Endometrial microvascular endothelial cells (primary cell): ENCODE data around the gene AHRR. TPM values are rescaled to one million over a fixed set of nuclear protein-coding genes. Genes with fewer than 3 reads are reported as not detected.
"Not testable (repeated sequence)": the region's sequence is repeated elsewhere in the genome, so short reads cannot be mapped to it uniquely, and the experiment has no call there.

Source experiments
- in situ Hi-C: cut with HindIII; loops from 2 replicates; pipeline ENCODE4 v1.10.0; 2017; ENCODE audit warnings: low sequenced_read_pairs, low pct_unique_long_range_greater_than_20kb; ENCODE audit errors: inconsistent ontology term
- total RNA-seq: library from RNA; depleted of rRNA; stranded (reverse); fragments of >200 nt; gene quantifications from one replicate; pipeline ENCODE4 v1.2.3, GENCODE V29; 2015; ENCODE audit errors: inconsistent ontology term

Gene AHRR
- total RNA-seq, 1 donor from 2014 or later, result 9.8 TPM

DNA sequence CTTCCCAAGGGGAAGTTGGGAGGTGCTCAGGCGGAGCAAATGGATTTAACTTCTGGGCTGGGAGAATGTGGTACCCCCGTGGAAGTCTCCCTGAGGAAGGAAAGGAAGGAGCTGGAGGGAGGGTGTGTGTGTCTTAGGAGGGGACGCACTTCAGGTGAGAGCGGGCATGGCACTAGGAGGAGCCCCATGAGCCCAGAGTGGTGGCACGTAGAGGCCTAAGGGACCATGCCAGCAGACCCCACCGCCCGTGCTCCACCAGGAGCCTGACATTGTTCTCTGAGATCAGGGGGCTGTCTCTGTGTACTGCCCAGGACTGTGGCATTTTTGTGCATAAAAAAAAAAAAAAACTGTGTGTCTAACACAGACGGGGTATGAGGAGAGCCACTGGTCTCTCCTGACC lies 18.5 kb upstream of the AHRR start:
- in situ Hi-C loops, result no loop called here

GRCh38 chr5:303741-304140 lies 17.8 kb upstream of the AHRR start:
- in situ Hi-C loops, result not testable (repeated sequence)

DNA sequence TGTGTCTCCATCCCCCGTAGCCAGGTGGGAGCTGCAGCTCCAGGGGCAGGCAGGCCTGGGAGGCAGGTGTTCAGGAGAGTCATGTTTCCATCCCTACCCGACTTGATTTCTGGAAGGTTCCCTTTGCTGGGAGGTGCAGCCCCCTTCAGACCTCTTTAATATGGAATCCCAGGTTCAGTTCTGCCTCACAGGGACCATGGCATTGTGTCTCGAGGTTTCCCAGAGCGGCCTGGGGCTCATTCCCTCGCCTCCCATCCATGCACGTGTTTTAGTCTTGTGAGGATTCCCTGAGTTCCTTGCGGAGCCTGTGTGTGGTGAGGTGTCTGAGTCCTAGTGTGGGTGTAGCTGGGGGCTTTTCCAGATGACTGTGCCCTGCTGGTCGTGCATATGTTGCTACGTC lies 16.5 kb upstream of the AHRR start:
- in situ Hi-C loops, result no loop called here

GRCh38 chr5:305459-305858 lies 16.1 kb upstream of the AHRR start:
- in situ Hi-C loops, result no loop called here

DNA sequence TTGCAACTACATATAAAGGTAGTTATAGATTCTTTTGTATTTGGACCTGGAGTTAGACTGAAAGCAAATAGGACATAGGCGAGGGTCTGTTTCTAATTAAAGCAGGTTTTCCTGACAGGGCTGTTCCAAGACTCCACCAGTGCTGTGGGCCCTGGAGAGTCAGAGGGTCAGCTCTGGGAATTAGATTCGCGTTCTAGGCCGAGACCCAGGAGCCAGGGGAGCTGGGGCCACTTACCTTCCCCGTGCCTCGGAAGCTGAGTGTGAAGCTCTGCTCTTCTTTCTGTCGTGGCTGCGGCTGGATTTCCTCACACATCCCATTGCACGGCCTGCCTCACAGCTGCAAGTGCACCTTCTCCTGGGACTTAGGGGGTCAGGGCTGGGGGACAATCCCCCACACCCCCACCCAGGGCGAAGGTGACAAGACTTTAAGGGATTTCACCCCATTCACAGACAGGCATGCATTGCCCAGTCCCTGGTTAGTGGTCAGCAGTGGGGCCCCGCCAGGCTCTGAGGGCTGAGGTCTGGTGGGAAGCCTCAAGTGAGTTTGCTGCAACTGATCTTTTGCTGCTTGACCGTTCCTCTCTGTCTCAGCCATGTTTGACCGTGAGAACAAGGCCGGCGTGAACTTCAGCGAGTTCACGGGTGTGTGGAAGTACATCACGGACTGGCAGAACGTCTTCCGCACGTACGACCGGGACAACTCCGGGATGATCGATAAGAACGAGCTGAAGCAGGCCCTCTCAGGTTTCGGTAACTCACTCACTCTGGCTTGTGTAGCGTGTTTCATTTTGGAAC lies 15.3 kb upstream of the AHRR start:
- in situ Hi-C loops, result no loop called here

- in situ Hi-C loops, result no loop called here
These were observed 14.2 kb upstream of the AHRR start for GRCh38 chr5:307306-307705.

- in situ Hi-C loops, result no loop called here
These were observed 13.5 kb upstream of the AHRR start for GRCh38 chr5:307794-308579.

DNA sequence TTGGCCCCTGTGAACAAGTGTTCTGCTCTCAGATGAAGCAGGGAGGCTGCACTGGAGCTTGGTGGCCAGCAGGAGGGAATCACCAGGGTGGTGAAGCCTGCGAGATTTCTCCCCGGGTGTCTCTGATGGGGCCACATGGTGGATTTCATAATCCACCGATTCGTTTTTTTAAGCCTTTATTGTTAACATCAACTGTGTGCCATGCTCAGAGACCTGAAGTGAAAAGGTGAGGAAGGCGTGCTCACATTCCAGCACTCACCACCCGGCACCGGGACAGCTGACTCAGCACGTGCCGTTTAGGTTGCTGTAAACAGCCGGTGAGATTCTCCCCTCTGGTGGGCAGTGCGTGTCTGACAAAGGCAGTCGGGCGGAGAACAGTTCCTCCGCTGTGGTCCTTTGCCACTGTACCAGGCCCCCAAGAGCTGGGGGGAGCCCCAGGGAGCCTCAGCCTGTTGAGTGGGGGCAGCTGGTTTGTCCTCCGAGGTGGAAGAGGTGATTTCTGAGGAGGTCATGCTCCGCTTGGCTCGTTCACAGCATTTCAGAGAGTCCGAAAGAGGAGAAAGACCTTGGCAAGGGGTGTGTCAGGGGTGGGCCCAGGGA lies 12.7 kb upstream of the AHRR start:
- in situ Hi-C loops, result no loop called here

GRCh38 chr5:309831-310230 lies 11.7 kb upstream of the AHRR start:
- in situ Hi-C loops, result not testable (repeated sequence)

GRCh38 chr5:310516-310915 lies 11.0 kb upstream of the AHRR start:
- in situ Hi-C loops, result no loop called here

DNA sequence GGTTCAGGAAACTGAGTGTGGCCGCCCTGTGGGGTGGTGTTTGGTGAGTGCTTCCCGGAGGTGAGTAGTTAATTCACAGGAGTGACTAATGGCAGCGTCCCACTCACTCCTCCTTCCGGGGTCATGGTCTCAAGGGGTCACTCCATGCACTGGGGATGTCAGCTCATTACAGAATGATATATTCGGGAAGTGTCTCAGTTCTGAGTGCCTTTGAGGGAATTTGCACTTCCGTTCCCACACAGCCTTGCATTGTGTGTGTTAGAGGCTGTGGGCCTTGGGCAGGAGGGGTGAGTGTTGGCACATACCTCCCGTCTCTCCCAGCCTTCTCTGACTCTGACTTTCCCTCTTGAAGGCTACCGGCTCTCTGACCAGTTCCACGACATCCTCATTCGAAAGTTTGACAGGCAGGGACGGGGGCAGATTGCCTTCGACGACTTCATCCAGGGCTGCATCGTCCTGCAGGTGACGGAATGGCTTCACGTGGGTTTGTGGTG lies 10.5 kb upstream of the AHRR start:
- in situ Hi-C loops, result no loop called here

DNA sequence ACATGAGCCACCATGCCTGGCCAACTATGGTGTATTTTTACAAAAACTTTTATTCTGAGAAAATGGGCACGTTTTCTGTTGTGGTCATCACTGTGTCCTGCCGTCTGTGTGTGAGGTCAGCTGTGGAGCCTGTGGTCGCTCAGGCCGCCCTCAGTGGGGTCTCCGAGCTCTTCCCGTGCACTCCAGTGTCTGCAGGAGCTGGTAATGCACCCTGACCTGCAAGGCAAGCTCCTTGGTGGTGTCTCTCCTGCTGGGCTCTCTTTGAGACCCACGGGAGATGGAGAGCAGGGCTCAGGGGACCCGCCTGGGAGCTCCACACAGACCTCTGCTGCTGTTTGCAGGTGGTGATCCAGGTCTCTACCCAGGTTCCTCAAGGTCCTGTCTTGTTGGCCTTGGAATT lies 9.6 kb upstream of the AHRR start:
- in situ Hi-C loops, result no loop called here

DNA sequence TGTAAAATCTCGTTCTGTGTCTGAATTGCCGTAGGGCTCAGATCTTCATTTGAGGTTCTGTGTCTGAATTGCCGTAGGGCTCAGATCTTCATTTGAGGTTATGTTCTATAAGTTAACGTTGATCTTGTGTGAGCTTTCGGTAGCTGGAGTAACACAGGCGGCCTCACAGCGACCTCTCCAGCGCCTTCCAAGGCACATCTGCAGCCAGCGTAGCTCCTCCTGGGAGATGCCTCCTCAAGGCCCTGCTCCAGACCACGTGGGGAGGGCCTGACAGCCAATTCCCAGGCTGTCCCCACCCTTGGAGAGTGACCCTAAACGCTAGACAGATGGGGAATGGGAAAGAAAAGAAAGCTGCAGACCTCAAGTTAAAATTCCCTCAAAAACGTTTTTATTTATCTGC lies 8.7 kb upstream of the AHRR start:
- in situ Hi-C loops, result no loop called here

DNA sequence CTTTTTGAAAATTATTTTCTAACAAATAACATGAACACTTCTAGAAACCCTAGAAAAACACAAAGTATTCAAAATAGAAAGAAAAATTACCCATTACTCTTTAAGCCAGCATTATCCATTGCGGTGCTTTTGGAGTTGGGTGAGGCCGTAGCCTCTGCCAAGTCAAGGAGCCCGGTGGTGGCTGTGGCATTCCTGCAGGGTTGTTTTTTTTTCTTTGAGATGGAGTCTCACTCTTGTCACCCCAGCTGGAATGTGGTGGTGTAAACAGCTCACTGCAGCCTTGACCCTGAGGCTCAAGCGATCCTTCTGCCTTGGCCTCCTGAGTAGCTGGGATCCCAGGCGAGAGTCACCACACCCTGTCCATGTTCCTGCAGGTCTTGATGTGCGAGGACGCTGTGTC lies 8.2 kb upstream of the AHRR start:
- in situ Hi-C loops, result no loop called here

- in situ Hi-C loops, result no loop called here
These were observed 7.6 kb upstream of the AHRR start for GRCh38 chr5:313806-314376.

- in situ Hi-C loops, result no loop called here
These were observed 6.6 kb upstream of the AHRR start for GRCh38 chr5:314676-315487.

DNA sequence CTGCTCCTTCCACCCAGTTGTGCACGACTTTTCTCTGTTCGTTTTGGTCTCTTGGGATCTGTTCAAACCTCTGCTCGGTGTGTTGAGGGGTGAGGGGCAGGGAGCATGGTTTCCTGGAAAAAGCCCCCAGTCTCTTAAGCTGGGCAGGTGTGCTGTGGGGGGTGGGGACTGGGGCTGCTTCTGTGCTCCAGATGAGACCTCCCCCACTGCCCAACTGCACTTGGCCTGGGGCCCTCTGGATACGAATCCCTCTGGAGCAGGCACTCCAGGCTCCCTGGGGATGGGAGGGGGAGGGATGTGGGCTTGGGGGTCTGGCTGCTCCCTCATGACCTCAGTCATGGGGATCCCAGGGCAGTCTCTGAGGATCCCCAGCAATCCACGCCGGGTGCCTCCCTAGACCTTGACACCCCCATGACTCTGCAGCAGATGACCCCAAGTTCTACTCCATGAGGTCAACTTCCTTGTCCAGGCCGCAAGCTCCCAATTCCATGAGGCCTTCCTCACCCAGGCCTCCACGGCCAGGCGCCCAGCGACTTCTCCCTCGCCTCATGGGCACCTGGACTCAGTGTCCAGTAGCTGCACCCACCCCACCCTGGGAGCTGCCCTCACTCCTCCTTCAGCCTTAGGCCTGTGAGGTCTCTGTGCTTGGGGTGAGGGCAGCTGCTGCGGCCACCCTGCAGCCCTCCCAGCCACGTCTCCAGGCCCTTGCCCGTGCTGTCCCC lies 5.9 kb upstream of the AHRR start:
- in situ Hi-C loops, result no loop called here
